ENCODE measurements around the gene OR52N5.

The OR52N5 gene

GRCh38 chr11:5749836-5750235 lies 33.3 kb downstream of the OR52N5 start:
- H3K4me3 ChIP-seq (ENCODE audit: low read depth, low read length): no peak overlapping the region
- no peak for TF ChIP-seq CTCF (IDR thresholded peaks at IDR 0.05; ENCODE audit: borderline replicate concordance, insufficient read depth, low read depth, low read length)

- H3K4me3 ChIP-seq (ENCODE audit: low read depth, low read length): no peak overlapping the region
- TF ChIP-seq CTCF (IDR thresholded peaks at IDR 0.05; ENCODE audit: borderline replicate concordance, insufficient read depth, low read depth, low read length): no peak
Measured at GRCh38 chr11:5746614-5747013, 36.5 kb downstream of the OR52N5 start.

GRCh38 chr11:5738431-5738830 lies 44.7 kb downstream of the OR52N5 start:
- H3K4me3 ChIP-seq (ENCODE audit: low read depth, low read length): no peak overlapping the region
- no peak for TF ChIP-seq CTCF (IDR thresholded peaks at IDR 0.05; ENCODE audit: borderline replicate concordance, insufficient read depth, low read depth, low read length)

DNA sequence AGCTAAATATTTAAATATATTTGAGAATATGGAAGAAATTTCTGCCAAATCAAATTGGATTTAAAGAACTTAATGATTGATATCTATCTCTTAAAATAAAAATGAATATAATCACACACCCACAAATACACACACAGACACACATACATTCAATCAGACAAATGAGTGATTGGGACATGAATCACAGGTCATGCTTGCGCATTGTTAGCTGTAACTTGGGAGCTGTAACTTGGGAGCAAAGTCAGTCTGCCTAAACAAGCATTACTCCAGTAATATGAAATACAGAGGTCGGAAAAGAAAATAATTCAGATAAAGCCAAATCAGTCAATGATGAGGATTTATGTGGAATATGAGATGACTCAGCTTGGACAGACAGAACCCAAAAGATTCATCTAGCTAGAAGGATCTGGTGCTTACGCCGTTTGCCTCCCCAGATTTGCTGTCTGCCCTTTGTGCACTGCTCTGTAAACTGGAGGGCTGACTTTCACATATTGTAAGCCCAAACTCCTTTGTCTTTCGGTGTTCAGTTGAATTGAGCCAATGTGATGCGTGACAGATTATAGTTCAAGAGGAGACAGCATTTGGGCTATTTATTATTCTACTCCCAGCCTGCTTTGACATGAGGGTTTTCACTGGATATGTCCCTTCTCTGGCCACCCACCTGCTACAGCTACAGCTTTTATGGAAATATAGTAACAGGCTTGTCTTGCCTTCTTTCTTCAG lies 45.3 kb downstream of the OR52N5 start:
- no peak for TF ChIP-seq CTCF (IDR thresholded peaks at IDR 0.05; ENCODE audit: borderline replicate concordance, insufficient read depth, low read depth, low read length)
- H3K4me3 ChIP-seq (ENCODE audit: low read depth, low read length): no peak overlapping the region

DNA sequence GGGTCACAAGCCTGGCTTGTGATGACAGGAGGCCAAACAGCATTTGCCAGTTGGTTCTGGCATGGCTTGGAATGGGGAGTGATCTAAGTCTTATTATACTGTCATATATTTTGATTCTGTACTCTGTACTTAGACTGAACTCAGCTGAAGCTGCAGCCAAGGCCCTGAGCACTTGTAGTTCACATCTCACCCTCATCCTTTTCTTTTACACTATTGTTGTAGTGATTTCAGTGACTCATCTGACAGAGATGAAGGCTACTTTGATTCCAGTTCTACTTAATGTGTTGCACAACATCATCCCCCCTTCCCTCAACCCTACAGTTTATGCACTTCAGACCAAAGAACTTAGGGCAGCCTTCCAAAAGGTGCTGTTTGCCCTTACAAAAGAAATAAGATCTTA lies 46.1 kb downstream of the OR52N5 start:
- no peak overlapping the region for H3K4me3 ChIP-seq (ENCODE audit: low read depth, low read length)
- no peak for TF ChIP-seq CTCF (IDR thresholded peaks at IDR 0.05; ENCODE audit: borderline replicate concordance, insufficient read depth, low read depth, low read length)

DNA sequence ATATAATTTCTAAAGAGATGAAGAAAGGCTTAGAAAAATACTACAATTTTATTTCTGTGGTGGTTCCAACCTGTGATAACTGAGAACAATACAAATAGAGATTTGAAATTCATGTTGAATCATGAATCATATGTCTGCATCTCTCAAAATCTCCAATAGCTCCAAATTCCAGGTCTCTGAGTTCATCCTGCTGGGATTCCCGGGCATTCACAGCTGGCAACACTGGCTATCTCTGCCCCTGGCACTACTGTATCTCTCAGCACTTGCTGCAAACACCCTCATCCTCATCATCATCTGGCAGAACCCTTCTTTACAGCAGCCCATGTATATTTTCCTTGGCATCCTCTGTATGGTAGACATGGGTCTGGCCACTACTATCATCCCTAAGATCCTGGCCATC lies 46.8 kb downstream of the OR52N5 start, which contains the start of gene OR56B1:
OR56B1 (plus strand) TSS at position 53 of the 400 bp plus-strand sequence; CDS start at position 122, 69 bp downstream.
- no peak within 1 kb of the TSS for H3K4me3 ChIP-seq (ENCODE audit: low read depth, low read length)
- TF ChIP-seq CTCF (IDR thresholded peaks at IDR 0.05; ENCODE audit: borderline replicate concordance, insufficient read depth, low read depth, low read length): no peak

GRCh38 chr11:5727691-5728090 lies 55.5 kb downstream of the OR52N5 start:
- no peak overlapping the region for H3K4me3 ChIP-seq (ENCODE audit: low read depth, low read length)
- TF ChIP-seq CTCF (IDR thresholded peaks at IDR 0.05; ENCODE audit: borderline replicate concordance, insufficient read depth, low read depth, low read length): no peak

All from GM12875 (cell line).